ENCODE measurements around the gene S100A8. TPM values are rescaled to one million over a fixed set of nuclear protein-coding genes. Genes with fewer than 3 reads are reported as not detected.

Gene S100A8
- total RNA-seq, 1 donor from 2014 or later = not detected

DNA sequence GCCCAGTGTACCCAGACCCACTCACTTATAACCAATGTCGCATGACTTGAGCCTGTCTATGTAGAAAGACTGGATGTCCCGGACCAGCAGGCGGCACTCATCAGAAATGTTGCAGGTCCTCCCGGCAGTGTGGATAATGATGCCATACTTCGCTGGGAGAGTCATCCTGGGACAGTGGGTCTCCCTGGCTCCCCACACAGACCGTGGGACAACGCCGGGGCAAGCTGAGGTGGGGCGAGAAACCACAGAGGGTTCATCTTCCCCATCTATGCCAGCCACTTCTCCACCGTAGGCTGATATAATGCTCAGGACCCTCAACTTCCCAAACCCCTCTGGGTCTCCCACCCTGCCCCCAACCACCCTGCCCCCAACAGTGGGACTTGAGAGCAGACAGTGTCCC is 50.5 kb downstream of the S100A8 start:
- Mint-ChIP-seq H3K36me3 (ENCODE audit: unreplicated experiment) (peaks cover 7% of the 10 kb centered on the region), H3K4me1 (ENCODE audit: low read depth, unreplicated experiment) (no peaks in the 10 kb centered on the region), H3K4me3 (ENCODE audit: unreplicated experiment) (no peak overlapping the region), H3K27me3 (ENCODE audit: unreplicated experiment) (peaks cover 11% of the 10 kb centered on the region), H3K27ac (ENCODE audit: unreplicated experiment) (no peak overlapping the region), H3K9me3 (ENCODE audit: unreplicated experiment) (no peaks in the 10 kb centered on the region)
- DNase-seq = no peak
- TF ChIP-seq, protein P1, sequence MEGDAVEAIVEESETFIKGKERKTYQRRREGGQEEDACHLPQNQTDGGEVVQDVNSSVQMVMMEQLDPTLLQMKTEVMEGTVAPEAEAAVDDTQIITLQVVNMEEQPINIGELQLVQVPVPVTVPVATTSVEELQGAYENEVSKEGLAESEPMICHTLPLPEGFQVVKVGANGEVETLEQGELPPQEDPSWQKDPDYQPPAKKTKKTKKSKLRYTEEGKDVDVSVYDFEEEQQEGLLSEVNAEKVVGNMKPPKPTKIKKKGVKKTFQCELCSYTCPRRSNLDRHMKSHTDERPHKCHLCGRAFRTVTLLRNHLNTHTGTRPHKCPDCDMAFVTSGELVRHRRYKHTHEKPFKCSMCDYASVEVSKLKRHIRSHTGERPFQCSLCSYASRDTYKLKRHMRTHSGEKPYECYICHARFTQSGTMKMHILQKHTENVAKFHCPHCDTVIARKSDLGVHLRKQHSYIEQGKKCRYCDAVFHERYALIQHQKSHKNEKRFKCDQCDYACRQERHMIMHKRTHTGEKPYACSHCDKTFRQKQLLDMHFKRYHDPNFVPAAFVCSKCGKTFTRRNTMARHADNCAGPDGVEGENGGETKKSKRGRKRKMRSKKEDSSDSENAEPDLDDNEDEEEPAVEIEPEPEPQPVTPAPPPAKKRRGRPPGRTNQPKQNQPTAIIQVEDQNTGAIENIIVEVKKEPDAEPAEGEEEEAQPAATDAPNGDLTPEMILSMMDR (IDR thresholded peaks at IDR 0.05; ENCODE audit: partially characterized antibody, unreplicated experiment) = no peak

Other genes starting within 250 kb of the S100A8 start
- not detected for gene SPRR2G, start 240.2 kb downstream of the S100A8 start, total RNA-seq (ENCODE audit: unreplicated experiment)
- gene LELP1, start 187.6 kb downstream of the S100A8 start, total RNA-seq (ENCODE audit: unreplicated experiment) = not detected
- gene PRR9, start 173.5 kb downstream of the S100A8 start, total RNA-seq (ENCODE audit: unreplicated experiment) = not detected
- not detected for gene LORICRIN, start 131.4 kb downstream of the S100A8 start, total RNA-seq (ENCODE audit: unreplicated experiment)
- not detected for gene PGLYRP3, start 78.1 kb downstream of the S100A8 start, total RNA-seq (ENCODE audit: unreplicated experiment)
- not detected for gene PGLYRP4, start 42.2 kb downstream of the S100A8 start, total RNA-seq (ENCODE audit: unreplicated experiment)
- not detected for gene S100A9, start 33.2 kb downstream of the S100A8 start, total RNA-seq (ENCODE audit: unreplicated experiment)
- not detected for gene S100A12, start 15.5 kb downstream of the S100A8 start, total RNA-seq (ENCODE audit: unreplicated experiment)
- not detected for gene S100A7A, start 25.4 kb upstream of the S100A8 start, total RNA-seq (ENCODE audit: unreplicated experiment)
- gene S100A7, start 69.6 kb upstream of the S100A8 start, total RNA-seq (ENCODE audit: unreplicated experiment) = not detected
- 41.9 TPM for gene S100A6, start 144.9 kb upstream of the S100A8 start, total RNA-seq (ENCODE audit: unreplicated experiment)
- not detected for gene S100A5, start 149.9 kb upstream of the S100A8 start, total RNA-seq (ENCODE audit: unreplicated experiment)
- 4.7 TPM for gene S100A4, start 154.7 kb upstream of the S100A8 start, total RNA-seq (ENCODE audit: unreplicated experiment)
- not detected for gene S100A3, start 158.2 kb upstream of the S100A8 start, total RNA-seq (ENCODE audit: unreplicated experiment)
- 1.1 TPM for gene S100A2, start 174.8 kb upstream of the S100A8 start, total RNA-seq (ENCODE audit: unreplicated experiment)
- gene S100A16, start 222.1 kb upstream of the S100A8 start, total RNA-seq (ENCODE audit: unreplicated experiment) = 1.1 TPM
- gene S100A14, start 225.3 kb upstream of the S100A8 start, total RNA-seq (ENCODE audit: unreplicated experiment) = not detected
- 92.8 TPM for gene S100A13, start 236.4 kb upstream of the S100A8 start, total RNA-seq (ENCODE audit: unreplicated experiment)
- gene S100A1, start 237.4 kb upstream of the S100A8 start, total RNA-seq (ENCODE audit: unreplicated experiment) = 35.4 TPM
- 84.7 TPM for gene CHTOP, start 243.0 kb upstream of the S100A8 start, total RNA-seq (ENCODE audit: unreplicated experiment)